Measurements from ENCODE around the gene HLF.

The HLF gene

GRCh38 chr17:55282379-55282702 lies 17.6 kb downstream of the HLF start:
- Histone ChIP-seq H3K4me3 (ENCODE audit: insufficient read depth in 1 of 2, low read depth in 1 of 2, low read length in 2 of 2) (no peak overlapping the region), H3K4me2 (ENCODE audit: low read length, poor library complexity, severe bottlenecking) (no peak overlapping the region), H2AFZ (ENCODE audit: low read depth, low read length) (no peak overlapping the region), H3K4ac (ENCODE audit: low read depth in 1 of 2, low read length in 2 of 2) (no peak overlapping the region), H3K9ac (ENCODE audit: low read length) (no peak overlapping the region), H3K79me1 (replicated peaks; ENCODE audit: low read length, poor library complexity, severe bottlenecking) (no peaks in the 10 kb centered on the region), H3K36me3 (ENCODE audit: control insufficient read depth in 1 of 2, insufficient read depth in 2 of 2, low read depth in 1 of 2, low read length in 2 of 2) (no peaks in the 10 kb centered on the region), H2AK5ac (ENCODE audit: low read length, severe bottlenecking) (no peak overlapping the region), H3K18ac (ENCODE audit: low read depth in 1 of 2, low read length in 2 of 2) (no peak overlapping the region), H3K23ac (ENCODE audit: low read length in 2 of 2) (no peak overlapping the region), H3K27me3 (ENCODE audit: control insufficient read depth in 1 of 2, insufficient read depth in 1 of 2, low read length in 2 of 2) (no peaks in the 10 kb centered on the region), H2BK15ac (ENCODE audit: low read depth, poor library complexity, severe bottlenecking) (no peak overlapping the region), H3K27ac (ENCODE audit: low read length, poor library complexity, severe bottlenecking) (no peak overlapping the region), H2BK12ac (ENCODE audit: low read length in 2 of 2) (no peak overlapping the region), H4K91ac (ENCODE audit: low read length) (no peak overlapping the region), H2BK5ac (ENCODE audit: low read depth, low read length, poor library complexity, severe bottlenecking) (no peak overlapping the region), H3K14ac (ENCODE audit: low read length in 2 of 2) (no peak overlapping the region), H3K9me3 (ENCODE audit: control insufficient read depth, low read length) (no peaks in the 10 kb centered on the region), H2BK120ac (ENCODE audit: low read depth, low read length) (no peak overlapping the region), H3K4me1 (ENCODE audit: control insufficient read depth, insufficient read depth, low read depth, low read length) (no peaks in the 10 kb centered on the region), H4K8ac (ENCODE audit: low read length) (no peak overlapping the region)
- 91% methylated on average over 3 of the region's 3 CpGs for WGBS
- DNase-seq, result no peak

GRCh38 chr17:55282741-55283140 lies 18.0 kb downstream of the HLF start:
- Histone ChIP-seq H3K27ac (ENCODE audit: low read length, poor library complexity, severe bottlenecking) (no peak overlapping the region), H2BK15ac (ENCODE audit: low read depth, poor library complexity, severe bottlenecking) (no peak overlapping the region), H3K36me3 (ENCODE audit: control insufficient read depth in 1 of 2, insufficient read depth in 2 of 2, low read depth in 1 of 2, low read length in 2 of 2) (no peaks in the 10 kb centered on the region), H2BK12ac (ENCODE audit: low read length in 2 of 2) (no peak overlapping the region), H2BK120ac (ENCODE audit: low read depth, low read length) (no peak overlapping the region), H3K4me3 (ENCODE audit: insufficient read depth in 1 of 2, low read depth in 1 of 2, low read length in 2 of 2) (no peak overlapping the region), H3K9ac (ENCODE audit: low read length) (no peak overlapping the region), H3K18ac (ENCODE audit: low read depth in 1 of 2, low read length in 2 of 2) (no peak overlapping the region), H2AFZ (ENCODE audit: low read depth, low read length) (no peak overlapping the region), H3K4ac (ENCODE audit: low read depth in 1 of 2, low read length in 2 of 2) (no peak overlapping the region), H2AK5ac (ENCODE audit: low read length, severe bottlenecking) (no peak overlapping the region), H3K23ac (ENCODE audit: low read length in 2 of 2) (no peak overlapping the region), H3K4me2 (ENCODE audit: low read length, poor library complexity, severe bottlenecking) (no peak overlapping the region), H4K8ac (ENCODE audit: low read length) (no peak overlapping the region), H3K79me1 (replicated peaks; ENCODE audit: low read length, poor library complexity, severe bottlenecking) (no peaks in the 10 kb centered on the region), H3K9me3 (ENCODE audit: control insufficient read depth, low read length) (no peaks in the 10 kb centered on the region), H3K4me1 (ENCODE audit: control insufficient read depth, insufficient read depth, low read depth, low read length) (no peaks in the 10 kb centered on the region), H2BK5ac (ENCODE audit: low read depth, low read length, poor library complexity, severe bottlenecking) (no peak overlapping the region), H4K91ac (ENCODE audit: low read length) (no peak overlapping the region), H3K27me3 (ENCODE audit: control insufficient read depth in 1 of 2, insufficient read depth in 1 of 2, low read length in 2 of 2) (no peaks in the 10 kb centered on the region), H3K14ac (ENCODE audit: low read length in 2 of 2) (no peak overlapping the region)
- DNase-seq, result no peak
- 87% methylated on average over 3 of the region's 5 CpGs for WGBS

GRCh38 chr17:55283256-55283965 lies 18.7 kb downstream of the HLF start:
- Histone ChIP-seq H3K14ac (ENCODE audit: low read length in 2 of 2) (no peak overlapping the region), H2BK5ac (ENCODE audit: low read depth, low read length, poor library complexity, severe bottlenecking) (no peak overlapping the region), H3K23ac (ENCODE audit: low read length in 2 of 2) (peak overlapping the region in 1 of 2 experiments; percentile 9), H3K9me3 (ENCODE audit: control insufficient read depth, low read length) (no peaks in the 10 kb centered on the region), H3K4me1 (ENCODE audit: control insufficient read depth, insufficient read depth, low read depth, low read length) (no peaks in the 10 kb centered on the region), H3K79me1 (replicated peaks; ENCODE audit: low read length, poor library complexity, severe bottlenecking) (no peaks in the 10 kb centered on the region), H2AK5ac (ENCODE audit: low read length, severe bottlenecking) (no peak overlapping the region), H2BK12ac (ENCODE audit: low read length in 2 of 2) (no peak overlapping the region), H2BK120ac (ENCODE audit: low read depth, low read length) (no peak overlapping the region), H3K9ac (ENCODE audit: low read length) (no peak overlapping the region), H2AFZ (ENCODE audit: low read depth, low read length) (no peak overlapping the region), H4K8ac (ENCODE audit: low read length) (no peak overlapping the region), H3K27ac (ENCODE audit: low read length, poor library complexity, severe bottlenecking) (no peak overlapping the region), H3K4ac (ENCODE audit: low read depth in 1 of 2, low read length in 2 of 2) (no peak overlapping the region), H3K36me3 (ENCODE audit: control insufficient read depth in 1 of 2, insufficient read depth in 2 of 2, low read depth in 1 of 2, low read length in 2 of 2) (no peaks in the 10 kb centered on the region), H3K27me3 (ENCODE audit: control insufficient read depth in 1 of 2, insufficient read depth in 1 of 2, low read length in 2 of 2) (no peaks in the 10 kb centered on the region), H3K18ac (ENCODE audit: low read depth in 1 of 2, low read length in 2 of 2) (no peak overlapping the region), H3K4me3 (ENCODE audit: insufficient read depth in 1 of 2, low read depth in 1 of 2, low read length in 2 of 2) (no peak overlapping the region), H3K4me2 (ENCODE audit: low read length, poor library complexity, severe bottlenecking) (no peak overlapping the region), H2BK15ac (ENCODE audit: low read depth, poor library complexity, severe bottlenecking) (no peak overlapping the region), H4K91ac (ENCODE audit: low read length) (no peak overlapping the region)
- DNase-seq, result no peak
- 94% methylated on average over 9 of the region's 9 CpGs for WGBS

GRCh38 chr17:55284001-55284884 lies 19.5 kb downstream of the HLF start:
- no peak overlapping the region for H3K14ac ChIP-seq (ENCODE audit: low read length in 2 of 2)
- H3K27me3 ChIP-seq (ENCODE audit: control insufficient read depth in 1 of 2, insufficient read depth in 1 of 2, low read length in 2 of 2), result no peaks in the 10 kb centered on the region
- no peaks in the 10 kb centered on the region for H3K79me1 ChIP-seq (replicated peaks; ENCODE audit: low read length, poor library complexity, severe bottlenecking)
- no peaks in the 10 kb centered on the region for H3K36me3 ChIP-seq (ENCODE audit: control insufficient read depth in 1 of 2, insufficient read depth in 2 of 2, low read depth in 1 of 2, low read length in 2 of 2)
- no peak overlapping the region for H3K4me3 ChIP-seq (ENCODE audit: insufficient read depth in 1 of 2, low read depth in 1 of 2, low read length in 2 of 2)
- WGBS, result 78% methylated on average over 4 of the region's 7 CpGs
- no peak overlapping the region for H3K4ac ChIP-seq (ENCODE audit: low read depth in 1 of 2, low read length in 2 of 2)
- no peak overlapping the region for H2BK12ac ChIP-seq (ENCODE audit: low read length in 2 of 2)
- DNase-seq, result no peak
- no peak overlapping the region for H4K8ac ChIP-seq (ENCODE audit: low read length)
- H3K9me3 ChIP-seq (ENCODE audit: control insufficient read depth, low read length), result no peaks in the 10 kb centered on the region
- H3K4me2 ChIP-seq (ENCODE audit: low read length, poor library complexity, severe bottlenecking), result no peak overlapping the region
- no peaks in the 10 kb centered on the region for H3K4me1 ChIP-seq (ENCODE audit: control insufficient read depth, insufficient read depth, low read depth, low read length)
- no peak overlapping the region for H2AFZ ChIP-seq (ENCODE audit: low read depth, low read length)
- no peak overlapping the region for H3K23ac ChIP-seq (ENCODE audit: low read length in 2 of 2)
- H4K91ac ChIP-seq (ENCODE audit: low read length), result no peak overlapping the region
- no peak overlapping the region for H2AK5ac ChIP-seq (ENCODE audit: low read length, severe bottlenecking)
- H3K18ac ChIP-seq (ENCODE audit: low read depth in 1 of 2, low read length in 2 of 2), result no peak overlapping the region
- no peak overlapping the region for H3K9ac ChIP-seq (ENCODE audit: low read length)
- no peak overlapping the region for H3K27ac ChIP-seq (ENCODE audit: low read length, poor library complexity, severe bottlenecking)
- no peak overlapping the region for H2BK5ac ChIP-seq (ENCODE audit: low read depth, low read length, poor library complexity, severe bottlenecking)
- H2BK15ac ChIP-seq (ENCODE audit: low read depth, poor library complexity, severe bottlenecking), result no peak overlapping the region
- no peak overlapping the region for H2BK120ac ChIP-seq (ENCODE audit: low read depth, low read length)

Data from mesenchymal stem cell (in vitro differentiated cells and primary cell).